Karpas-422 (cell line): ENCODE data around the gene CYP17A1. TPM values are rescaled to one million over a fixed set of nuclear protein-coding genes. Genes with fewer than 3 reads are reported as not detected.

Experiments
- DNase-seq: peaks from one replicate; pipeline ENCODE4 v3.0.0-alpha.2; 2015
- H2AFZ ChIP-seq: fragments of 200-600 bp; sonication (generic); 2 replicates; pipeline ENCODE4 v1.6.1; 2014; ENCODE audit warnings: antibody characterized with exemption, low read length, mixed read lengths
- H3K27ac ChIP-seq: fragments of 200-600 bp; sonication (generic); 2 replicates; pipeline ENCODE4 v1.5.1; 2014; ENCODE audit warnings: mild to moderate bottlenecking, low read length, moderate library complexity
- H3K27me3 ChIP-seq: fragments of 200-600 bp; sonication (generic); 2 replicates; pipeline ENCODE4 v1.6.1; 2014; ENCODE audit warnings: low read length, mixed read lengths
- H3K36me3 ChIP-seq: fragments of 200-600 bp; sonication (generic); 2 replicates; pipeline ENCODE4 v1.6.1; 2014; ENCODE audit warnings: low read length, mixed read lengths; ENCODE audit not compliant: insufficient read depth
- H3K4me1 ChIP-seq: fragments of 200-600 bp; sonication (generic); 2 replicates; pipeline ENCODE4 v1.6.1; 2014; ENCODE audit warnings: mild to moderate bottlenecking, low read length, mixed read lengths
- H3K4me2 ChIP-seq: fragments of 200-600 bp; sonication (generic); 2 replicates; pipeline ENCODE4 v1.6.1; 2014; ENCODE audit warnings: low read length, low read depth, mild to moderate bottlenecking; ENCODE audit not compliant: poor library complexity, severe bottlenecking
- H3K4me3 ChIP-seq: fragments of 200-600 bp; sonication (generic); 2 replicates; pipeline ENCODE4 v1.5.1; 2014; ENCODE audit warnings: mild to moderate bottlenecking, antibody characterized with exemption, low read length, mixed read lengths
- H3K79me2 ChIP-seq: fragments of 200-600 bp; sonication (generic); 2 replicates; pipeline ENCODE4 v1.6.1; 2014; ENCODE audit warnings: mild to moderate bottlenecking, low read length, mixed read lengths
- H3K9ac ChIP-seq: fragments of 200-600 bp; sonication (generic); 2 replicates; pipeline ENCODE4 v1.6.0; 2014; ENCODE audit warnings: low read length
- H3K9me2 ChIP-seq: fragments of 200-600 bp; sonication (generic), shearing (Covaris generic); replicated peaks from 2 replicates; pipeline ENCODE4 v1.6.0; 2014; ENCODE audit warnings: mild to moderate bottlenecking, low read length, moderate library complexity; ENCODE audit not compliant: insufficient read depth
- H3K9me3 ChIP-seq: fragments of 300-700, 200-600 bp; sonication (generic); 2 replicates; pipeline ENCODE4 v1.6.1; 2014; ENCODE audit warnings: low read length, mixed read lengths
- H4K20me1 ChIP-seq: fragments of 200-600 bp; sonication (generic); 2 replicates; pipeline ENCODE4 v1.6.1; 2014; ENCODE audit warnings: mild to moderate bottlenecking, antibody characterized with exemption, low read length, low read depth; ENCODE audit not compliant: insufficient read depth
- total RNA-seq: library from RNA; depleted of rRNA; stranded (reverse); fragments of >200 nt; shearing (Covaris generic); gene quantifications from 2 replicates; pipeline ENCODE4 v1.2.3, GENCODE V29; 2014; ENCODE audit warnings: low replicate concordance; rRNA removed

The CYP17A1 gene, protein sequence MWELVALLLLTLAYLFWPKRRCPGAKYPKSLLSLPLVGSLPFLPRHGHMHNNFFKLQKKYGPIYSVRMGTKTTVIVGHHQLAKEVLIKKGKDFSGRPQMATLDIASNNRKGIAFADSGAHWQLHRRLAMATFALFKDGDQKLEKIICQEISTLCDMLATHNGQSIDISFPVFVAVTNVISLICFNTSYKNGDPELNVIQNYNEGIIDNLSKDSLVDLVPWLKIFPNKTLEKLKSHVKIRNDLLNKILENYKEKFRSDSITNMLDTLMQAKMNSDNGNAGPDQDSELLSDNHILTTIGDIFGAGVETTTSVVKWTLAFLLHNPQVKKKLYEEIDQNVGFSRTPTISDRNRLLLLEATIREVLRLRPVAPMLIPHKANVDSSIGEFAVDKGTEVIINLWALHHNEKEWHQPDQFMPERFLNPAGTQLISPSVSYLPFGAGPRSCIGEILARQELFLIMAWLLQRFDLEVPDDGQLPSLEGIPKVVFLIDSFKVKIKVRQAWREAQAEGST
- not detected in 2 replicates for total RNA-seq

DNA sequence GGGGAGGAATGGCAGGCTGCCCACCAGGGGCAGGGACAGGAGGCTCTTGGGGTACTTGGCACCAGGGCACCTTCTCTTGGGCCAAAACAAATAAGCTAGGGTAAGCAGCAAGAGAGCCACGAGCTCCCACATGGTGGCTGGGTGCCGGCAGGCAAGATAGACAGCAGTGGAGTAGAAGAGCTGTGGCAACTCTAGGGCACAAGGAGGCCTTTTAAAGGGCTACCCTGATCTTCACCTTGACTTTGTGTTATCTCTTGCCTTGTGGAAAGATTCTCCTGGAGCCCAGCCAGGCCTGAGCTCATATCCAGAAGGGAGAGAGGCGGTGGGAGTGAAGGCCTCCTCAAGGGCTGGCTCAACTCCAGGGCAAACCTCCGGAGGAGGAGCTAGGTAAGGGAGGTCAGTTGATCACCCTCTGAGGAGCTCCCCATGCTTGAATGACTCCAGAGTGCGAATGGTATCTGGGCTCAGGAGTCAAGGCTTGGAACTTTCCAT, at the start of gene CYP17A1:
CYP17A1 (minus strand) TSS at position 184 of the 492 bp plus-strand sequence; CDS start at position 132, 52 bp downstream.
- H3K9ac ChIP-seq = no peak within 1 kb of the TSS
- no peak within 1 kb of the TSS for H3K4me2 ChIP-seq
- H3K4me3 ChIP-seq = no peak within 1 kb of the TSS
- H2AFZ ChIP-seq = no peak within 1 kb of the TSS
- H3K4me1 ChIP-seq = no peaks in the 10 kb centered on the region
- no peak within 1 kb of the TSS for H3K27ac ChIP-seq
- H4K20me1 ChIP-seq = no peaks in the 10 kb centered on the region
- no peaks in the 10 kb centered on the region for H3K79me2 ChIP-seq
- H3K36me3 ChIP-seq = no peaks in the 10 kb centered on the region
- DNase-seq = no peak
- no peaks in the 10 kb centered on the region for H3K27me3 ChIP-seq
- no peaks in the 10 kb centered on the region for H3K9me2 ChIP-seq
- H3K9me3 ChIP-seq = no peaks in the 10 kb centered on the region

DNA sequence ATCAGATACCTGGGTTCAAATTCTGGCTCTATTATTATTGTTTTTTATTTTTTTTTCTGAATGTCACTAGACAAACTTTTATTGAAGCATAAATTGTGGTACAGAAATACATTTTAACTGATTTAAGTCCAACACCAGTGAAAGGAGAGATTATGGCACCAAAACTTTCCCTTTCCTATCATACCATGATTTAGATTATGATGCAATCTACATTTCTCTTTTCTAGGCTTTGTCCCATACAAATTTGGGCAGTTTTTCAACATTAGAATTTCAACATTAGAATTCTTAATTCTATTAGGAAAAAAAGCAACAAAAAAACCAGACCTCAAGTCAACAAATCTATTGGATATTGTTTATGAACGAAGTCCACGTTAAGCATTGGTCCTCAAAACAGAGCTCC, 43.0 kb upstream of the CYP17A1 start:
- no peaks in the 10 kb centered on the region for H3K79me2 ChIP-seq
- no peak overlapping the region for H3K27ac ChIP-seq
- H3K9me2 ChIP-seq = no peaks in the 10 kb centered on the region
- no peaks in the 10 kb centered on the region for H3K36me3 ChIP-seq
- no peak overlapping the region for H3K9ac ChIP-seq
- DNase-seq = no peak
- H3K4me2 ChIP-seq = no peak overlapping the region
- no peaks in the 10 kb centered on the region for H3K27me3 ChIP-seq
- H3K9me3 ChIP-seq = no peaks in the 10 kb centered on the region
- H3K4me1 ChIP-seq = no peaks in the 10 kb centered on the region
- H4K20me1 ChIP-seq = no peaks in the 10 kb centered on the region
- no peak overlapping the region for H2AFZ ChIP-seq
- no peak overlapping the region for H3K4me3 ChIP-seq

DNA sequence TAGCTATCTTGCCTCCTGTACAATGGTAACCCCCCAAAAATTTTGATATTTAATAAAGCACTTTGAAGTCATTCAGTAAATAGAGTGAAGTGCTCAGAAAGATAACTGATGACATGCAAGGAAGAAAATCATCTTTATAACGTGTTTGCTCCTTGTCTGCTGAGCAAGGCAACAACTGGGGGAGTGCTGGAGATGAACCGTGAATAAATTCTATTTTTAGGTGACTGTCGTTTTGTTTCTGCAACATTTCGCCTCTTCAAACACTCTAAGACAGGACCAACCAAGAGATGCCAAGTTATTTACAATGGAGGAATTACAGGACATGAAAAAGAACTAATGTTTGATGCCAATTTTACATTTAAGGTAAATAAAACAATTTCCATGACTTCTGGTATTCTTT, 41.4 kb upstream of the CYP17A1 start:
- Histone ChIP-seq H3K9me3 (no peaks in the 10 kb centered on the region), H4K20me1 (no peaks in the 10 kb centered on the region), H3K4me1 (no peaks in the 10 kb centered on the region), H2AFZ (no peak overlapping the region), H3K9me2 (no peaks in the 10 kb centered on the region), H3K36me3 (no peaks in the 10 kb centered on the region), H3K27me3 (no peaks in the 10 kb centered on the region), H3K4me2 (no peak overlapping the region), H3K79me2 (no peaks in the 10 kb centered on the region), H3K27ac (no peak overlapping the region), H3K9ac (no peak overlapping the region), H3K4me3 (no peak overlapping the region)
- DNase-seq = no peak

DNA sequence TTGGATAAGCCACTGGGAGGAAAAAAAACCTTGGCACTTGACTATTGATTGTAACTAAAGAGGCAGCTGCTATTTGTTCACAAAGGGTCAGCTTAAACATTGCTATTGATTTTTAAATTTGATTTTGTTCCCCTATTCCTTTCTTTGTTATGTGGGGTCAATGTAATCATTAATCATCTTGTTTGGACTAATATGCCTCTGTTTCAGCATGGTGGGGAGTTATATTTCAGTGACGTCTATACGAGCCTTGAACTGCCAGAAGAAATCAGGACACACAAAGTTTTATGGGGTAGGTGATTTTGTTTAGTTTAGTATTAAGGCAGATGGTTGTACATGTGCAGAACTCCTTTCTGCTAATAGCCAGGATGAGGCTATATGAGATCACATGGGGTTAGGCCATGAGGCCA, 39.5 kb upstream of the CYP17A1 start:
- H3K4me1 ChIP-seq = no peaks in the 10 kb centered on the region
- H3K79me2 ChIP-seq = no peaks in the 10 kb centered on the region
- H3K9ac ChIP-seq = no peak overlapping the region
- no peak for DNase-seq
- H3K27ac ChIP-seq = no peak overlapping the region
- H3K27me3 ChIP-seq = no peaks in the 10 kb centered on the region
- no peaks in the 10 kb centered on the region for H3K9me2 ChIP-seq
- no peaks in the 10 kb centered on the region for H3K36me3 ChIP-seq
- H3K4me3 ChIP-seq = no peak overlapping the region
- no peaks in the 10 kb centered on the region for H3K9me3 ChIP-seq
- H3K4me2 ChIP-seq = no peak overlapping the region
- no peak overlapping the region for H2AFZ ChIP-seq
- H4K20me1 ChIP-seq = no peaks in the 10 kb centered on the region

DNA sequence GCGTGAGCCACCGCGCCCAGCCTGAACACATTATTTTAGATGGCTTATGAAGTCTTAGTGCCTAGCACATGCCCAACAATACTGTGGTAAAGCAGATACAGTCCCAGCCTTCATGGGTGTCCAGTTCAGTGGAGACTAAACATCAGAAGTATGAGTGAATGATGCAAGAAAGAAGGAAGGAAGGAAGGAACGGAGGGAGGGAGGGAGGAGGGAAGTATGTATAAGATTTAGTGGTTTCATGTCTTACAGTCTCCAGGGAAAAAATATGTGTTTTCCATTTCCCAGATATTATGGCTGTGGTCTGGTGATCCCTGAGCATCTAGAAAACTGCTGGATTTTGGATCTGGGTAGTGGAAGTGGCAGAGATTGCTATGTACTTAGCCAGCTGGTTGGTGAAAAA, 35.0 kb upstream of the CYP17A1 start:
- Histone ChIP-seq H4K20me1 (no peaks in the 10 kb centered on the region), H3K9ac (no peak overlapping the region), H3K4me1 (no peaks in the 10 kb centered on the region), H3K9me2 (no peaks in the 10 kb centered on the region), H3K9me3 (no peaks in the 10 kb centered on the region), H3K36me3 (no peaks in the 10 kb centered on the region), H3K27me3 (no peaks in the 10 kb centered on the region), H3K79me2 (no peaks in the 10 kb centered on the region), H2AFZ (no peak overlapping the region), H3K4me3 (no peak overlapping the region), H3K4me2 (no peak overlapping the region), H3K27ac (no peak overlapping the region)
- DNase-seq = no peak

DNA sequence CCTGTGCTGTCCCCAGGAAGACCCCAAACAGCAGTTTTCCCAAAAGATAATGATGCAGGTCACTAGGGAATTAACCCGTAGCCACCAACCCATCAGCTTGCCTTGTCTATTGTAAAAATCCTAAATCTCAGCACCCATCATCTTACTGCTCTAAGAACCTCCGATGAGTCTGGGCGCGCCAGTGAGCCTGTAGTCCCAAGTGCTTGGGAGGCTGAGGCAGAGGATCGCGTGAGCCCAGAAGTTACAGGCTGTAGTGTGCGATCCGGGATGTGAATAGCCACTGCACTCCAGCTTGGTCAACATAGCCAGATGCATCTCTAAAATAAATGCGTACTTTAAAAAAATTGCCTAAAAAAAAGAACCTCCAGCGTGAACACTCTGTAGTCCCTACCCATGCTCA, 33.0 kb upstream of the CYP17A1 start:
- H3K4me3 ChIP-seq = no peak overlapping the region
- no peak for DNase-seq
- no peaks in the 10 kb centered on the region for H3K4me1 ChIP-seq

DNA sequence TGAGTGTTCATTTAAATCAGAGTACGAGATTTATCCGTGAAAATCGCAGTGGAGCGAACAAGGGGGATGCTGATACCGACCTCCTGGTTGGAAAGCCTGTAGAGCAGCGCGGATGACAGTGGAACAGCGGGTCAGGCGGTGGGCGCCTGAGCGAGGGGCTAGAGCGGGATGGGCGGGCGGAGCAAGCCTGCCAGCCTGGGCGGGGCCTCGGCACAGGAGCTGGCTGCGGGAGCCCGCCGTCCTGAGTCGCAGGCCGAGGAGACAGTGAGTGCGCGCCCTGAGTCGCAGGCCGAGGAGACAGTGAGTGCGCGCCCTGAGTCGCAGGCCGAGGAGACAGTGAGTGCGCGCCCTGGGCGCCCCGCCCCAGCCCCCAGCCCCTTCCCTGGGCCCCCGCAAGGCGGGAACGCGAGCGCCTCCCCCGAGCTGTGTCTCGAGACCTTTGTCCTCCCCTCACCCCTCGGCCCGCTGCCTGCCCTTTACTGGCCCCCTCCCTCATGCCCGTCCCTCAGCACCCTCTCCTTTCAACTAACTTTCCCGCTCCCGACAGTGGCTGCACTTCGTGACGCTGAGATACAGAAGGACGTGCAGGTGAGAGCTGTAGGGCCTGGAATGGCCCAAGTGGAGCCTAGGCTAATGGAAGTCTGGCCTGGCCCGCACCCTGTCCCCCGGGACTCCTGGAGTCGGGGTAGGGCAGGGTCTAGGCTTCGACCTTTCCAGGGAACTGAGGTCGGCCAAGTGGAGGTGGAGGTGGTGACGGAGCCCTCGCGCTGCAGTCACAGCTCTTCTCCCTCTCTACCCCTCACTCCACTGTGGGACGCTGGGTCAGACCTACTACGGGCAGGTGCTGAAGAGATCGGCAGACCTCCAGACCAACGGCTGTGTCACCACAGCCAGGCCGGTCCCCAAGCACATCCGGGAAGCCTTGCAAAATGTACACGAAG, 32.3 kb upstream of the CYP17A1 start, which contains the start of gene AS3MT:
AS3MT (plus strand) TSS at position 213 of the 941 bp plus-strand sequence; CDS start at position 336, 123 bp downstream.
- no peak within 1 kb of the TSS for H3K27ac ChIP-seq
- H3K4me2 ChIP-seq = no peak within 1 kb of the TSS
- DNase-seq = no peak
- H3K4me3 ChIP-seq = no peak within 1 kb of the TSS
- no peaks in the 10 kb centered on the region for H3K4me1 ChIP-seq
- H3K9me2 ChIP-seq = no peaks in the 10 kb centered on the region
- no peaks in the 10 kb centered on the region for H4K20me1 ChIP-seq
- H3K27me3 ChIP-seq = no peaks in the 10 kb centered on the region
- no peaks in the 10 kb centered on the region for H3K36me3 ChIP-seq
- H2AFZ ChIP-seq = no peak within 1 kb of the TSS
- no peaks in the 10 kb centered on the region for H3K9me3 ChIP-seq
- H3K79me2 ChIP-seq = no peaks in the 10 kb centered on the region
- H3K9ac ChIP-seq = no peak within 1 kb of the TSS

More for the DNA sequence above, 33.0 kb upstream of the CYP17A1 start:
- Histone ChIP-seq H3K79me2 (no peaks in the 10 kb centered on the region), H3K9me2 (no peaks in the 10 kb centered on the region), H4K20me1 (no peaks in the 10 kb centered on the region), H3K4me2 (no peak overlapping the region), H3K9me3 (no peaks in the 10 kb centered on the region), H3K27ac (no peak overlapping the region), H3K36me3 (no peaks in the 10 kb centered on the region), H3K27me3 (no peaks in the 10 kb centered on the region), H3K9ac (no peak overlapping the region), H2AFZ (no peak overlapping the region)

DNA sequence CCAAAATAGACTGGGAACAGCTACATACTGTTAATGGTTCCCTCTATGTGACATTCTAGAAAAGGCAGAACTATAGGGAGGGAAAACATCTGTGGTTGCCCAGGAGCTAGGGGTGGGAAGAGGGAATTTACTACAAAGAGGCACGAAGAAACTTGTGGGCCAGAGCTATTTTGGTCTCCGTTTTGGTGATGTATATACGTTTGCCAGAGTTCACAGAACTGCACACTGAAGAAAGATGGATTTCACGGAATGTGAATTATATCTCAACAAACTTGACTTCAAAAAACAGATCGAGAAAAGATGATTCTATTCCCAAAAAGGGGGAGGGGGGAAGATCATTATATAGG, 31.7 kb upstream of the CYP17A1 start:
- H2AFZ ChIP-seq = no peak overlapping the region
- H3K4me1 ChIP-seq = no peaks in the 10 kb centered on the region
- no peak overlapping the region for H3K9ac ChIP-seq
- no peaks in the 10 kb centered on the region for H3K27me3 ChIP-seq
- no peaks in the 10 kb centered on the region for H3K79me2 ChIP-seq
- no peaks in the 10 kb centered on the region for H3K9me2 ChIP-seq
- no peaks in the 10 kb centered on the region for H3K9me3 ChIP-seq
- H3K4me2 ChIP-seq = no peak overlapping the region
- H4K20me1 ChIP-seq = no peaks in the 10 kb centered on the region
- no peaks in the 10 kb centered on the region for H3K36me3 ChIP-seq
- no peak overlapping the region for H3K27ac ChIP-seq
- DNase-seq = no peak
- no peak overlapping the region for H3K4me3 ChIP-seq
